NCI-H524 (cell line): Measurements from ENCODE around the gene KIAA0319L.
"Not testable (repeated sequence)": the region's sequence is repeated elsewhere in the genome, so short reads cannot be mapped to it uniquely, and the experiment has no call there.

Source experiments
- DNase-seq, 2 experiments: peaks; one replicate each; lab custom pipeline; 2025; lab: John Stamatoyannopoulos, UW

KIAA0319L gene

GRCh38 chr1:35486858-35487408, 70.3 kb downstream of the KIAA0319L start:
- no peak for DNase-seq

- no peak for DNase-seq
These were observed 76.0 kb downstream of the KIAA0319L start for GRCh38 chr1:35481229-35481628.

GRCh38 chr1:35477870-35478269, 79.3 kb downstream of the KIAA0319L start:
- no peak for DNase-seq

GRCh38 chr1:35475856-35476674, 81.1 kb downstream of the KIAA0319L start:
- DNase-seq: peak; percentile 51 to 85

GRCh38 chr1:35475356-35475755, 81.8 kb downstream of the KIAA0319L start:
- DNase-seq: no peak

GRCh38 chr1:35473216-35473615, 84.0 kb downstream of the KIAA0319L start:
- DNase-seq: not testable (repeated sequence)

- no peak for DNase-seq
These were observed 86.1 kb downstream of the KIAA0319L start for GRCh38 chr1:35470977-35471613.

- no peak for DNase-seq
These were observed 91.1 kb downstream of the KIAA0319L start for GRCh38 chr1:35466120-35466519.

GRCh38 chr1:35463749-35464148, 93.5 kb downstream of the KIAA0319L start:
- not testable (repeated sequence) for DNase-seq

- no peak for DNase-seq
These were observed 94.0 kb downstream of the KIAA0319L start for GRCh38 chr1:35463232-35463631.

- no peak for DNase-seq
These were observed 95.1 kb downstream of the KIAA0319L start for GRCh38 chr1:35461966-35462651.

GRCh38 chr1:35460796-35461195, 96.4 kb downstream of the KIAA0319L start:
- DNase-seq: no peak

GRCh38 chr1:35454616-35455015, 102.6 kb downstream of the KIAA0319L start:
- no peak for DNase-seq

- DNase-seq: no peak
These were observed 103.0 kb downstream of the KIAA0319L start for GRCh38 chr1:35454176-35454575.

GRCh38 chr1:35453031-35453430, 104.2 kb downstream of the KIAA0319L start:
- no peak for DNase-seq

- no peak for DNase-seq
These were observed 105.0 kb downstream of the KIAA0319L start for GRCh38 chr1:35452106-35452774.

- peak; percentile 19 to 59 for DNase-seq
These were observed 106.1 kb downstream of the KIAA0319L start for GRCh38 chr1:35451125-35451528.

- DNase-seq: peak in 1 of 2 experiments; percentile 45
These were observed 107.7 kb downstream of the KIAA0319L start for GRCh38 chr1:35449334-35450008.

GRCh38 chr1:35448344-35448801, 108.8 kb downstream of the KIAA0319L start:
- DNase-seq: no peak

- DNase-seq: no peak
These were observed 109.9 kb downstream of the KIAA0319L start for GRCh38 chr1:35447278-35447677.

GRCh38 chr1:35444519-35444774, 112.8 kb downstream of the KIAA0319L start:
- DNase-seq: no peak
